Duodenal mucosa (tissue), 2 donors: ENCODE data around the gene CAB39.

Experiments used
- H3K27ac ChIP-seq: one replicate; pipeline ENCODE4 v1.7.0; 2013; ENCODE audit warnings: low read depth, low read length
- H3K27me3 ChIP-seq, 2 donors: one replicate each; pipeline ENCODE4 v1.7.0; 2013; ENCODE audit warnings: low read length in 2 of 2, control low read depth in 1 of 2; ENCODE audit not compliant: insufficient read depth in 2 of 2, control insufficient read depth in 1 of 2
- H3K36me3 ChIP-seq, 2 donors: one replicate each; pipeline ENCODE4 v1.7.0; 2013; ENCODE audit warnings: low read length in 2 of 2, control low read depth in 1 of 2; ENCODE audit not compliant: insufficient read depth in 2 of 2, control insufficient read depth in 1 of 2
- H3K4me1 ChIP-seq, 2 donors: one replicate each; pipeline ENCODE4 v1.7.0; 2013; ENCODE audit warnings: low read length in 2 of 2, control low read depth in 1 of 2; ENCODE audit not compliant: insufficient read depth in 2 of 2, control insufficient read depth in 1 of 2
- H3K4me3 ChIP-seq, 2 donors: one replicate each; pipeline ENCODE4 v1.7.0; 2013; ENCODE audit warnings: low read length in 2 of 2, low read depth in 1 of 2
- H3K9ac ChIP-seq, 2 donors: one replicate each; pipeline ENCODE4 v1.7.0; 2013; ENCODE audit warnings: low read length in 2 of 2, low read depth in 1 of 2
- H3K9me3 ChIP-seq, 2 donors: one replicate each; pipeline ENCODE4 v1.7.0; 2013; ENCODE audit warnings: low read length in 2 of 2, control low read depth in 1 of 2; ENCODE audit not compliant: control insufficient read depth in 1 of 2

The CAB39 gene

DNA sequence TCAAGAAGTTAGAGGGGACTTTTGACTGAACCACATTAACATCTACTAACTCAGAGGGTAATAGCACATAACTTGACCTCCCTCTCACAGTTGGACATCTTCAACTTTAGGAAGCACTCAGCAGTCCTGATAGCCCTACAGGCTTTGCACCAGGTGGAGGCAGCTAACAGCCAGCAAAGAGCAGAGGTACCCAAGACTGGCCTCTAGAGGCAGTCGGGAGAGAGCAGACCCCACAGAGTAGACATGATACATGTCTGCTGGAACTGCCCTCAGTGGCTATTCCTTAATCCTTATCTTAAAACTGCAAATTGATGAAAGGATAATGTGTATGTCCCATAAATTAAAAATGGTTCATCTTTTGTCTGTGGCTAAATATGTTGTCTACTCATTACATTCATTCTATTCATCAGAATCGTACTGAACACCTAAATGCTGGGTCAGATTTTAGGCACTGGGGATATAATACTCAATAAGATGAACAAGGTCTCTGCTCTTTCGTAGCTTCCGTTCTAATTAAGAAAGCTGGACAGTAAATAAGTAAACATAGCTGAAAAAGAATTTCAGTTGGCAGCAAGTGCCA is 49.8 kb downstream of the CAB39 start:
- Histone ChIP-seq H3K4me3 (no peak overlapping the region), H3K9me3 (no peaks in the 10 kb centered on the region), H3K9ac (no peak overlapping the region), H3K27me3 (no peaks in the 10 kb centered on the region), H3K27ac (no peak overlapping the region), H3K4me1 (peaks cover 12 to 20% of the 10 kb centered on the region in 2 donors), H3K36me3 (peaks cover 5 to 44% of the 10 kb centered on the region in 2 donors)

DNA sequence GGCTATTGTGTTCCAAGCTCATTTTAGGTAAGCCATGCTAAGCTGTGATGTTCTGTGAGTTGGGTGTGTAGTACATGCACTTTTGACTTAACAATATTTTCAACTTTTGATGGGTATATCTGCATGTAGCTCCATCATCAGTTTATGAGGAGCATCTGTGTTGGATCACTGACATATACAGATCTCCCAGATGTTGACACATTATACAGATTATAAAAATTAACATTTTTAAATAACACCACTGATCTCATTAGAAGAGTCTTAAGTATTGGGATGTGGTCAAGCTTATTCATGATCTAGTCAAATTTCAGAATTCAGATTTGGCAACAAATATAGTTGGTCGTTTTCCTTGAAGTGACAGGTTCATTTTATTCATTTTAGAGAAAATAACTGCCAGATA is 51.7 kb downstream of the CAB39 start:
- Histone ChIP-seq H3K4me3 (no peak overlapping the region), H3K36me3 (peaks cover 8 to 48% of the 10 kb centered on the region in 2 donors), H3K9ac (no peak overlapping the region), H3K27ac (no peak overlapping the region), H3K4me1 (peaks cover 2 to 3% of the 10 kb centered on the region in 2 donors), H3K9me3 (no peaks in the 10 kb centered on the region), H3K27me3 (no peaks in the 10 kb centered on the region)

DNA sequence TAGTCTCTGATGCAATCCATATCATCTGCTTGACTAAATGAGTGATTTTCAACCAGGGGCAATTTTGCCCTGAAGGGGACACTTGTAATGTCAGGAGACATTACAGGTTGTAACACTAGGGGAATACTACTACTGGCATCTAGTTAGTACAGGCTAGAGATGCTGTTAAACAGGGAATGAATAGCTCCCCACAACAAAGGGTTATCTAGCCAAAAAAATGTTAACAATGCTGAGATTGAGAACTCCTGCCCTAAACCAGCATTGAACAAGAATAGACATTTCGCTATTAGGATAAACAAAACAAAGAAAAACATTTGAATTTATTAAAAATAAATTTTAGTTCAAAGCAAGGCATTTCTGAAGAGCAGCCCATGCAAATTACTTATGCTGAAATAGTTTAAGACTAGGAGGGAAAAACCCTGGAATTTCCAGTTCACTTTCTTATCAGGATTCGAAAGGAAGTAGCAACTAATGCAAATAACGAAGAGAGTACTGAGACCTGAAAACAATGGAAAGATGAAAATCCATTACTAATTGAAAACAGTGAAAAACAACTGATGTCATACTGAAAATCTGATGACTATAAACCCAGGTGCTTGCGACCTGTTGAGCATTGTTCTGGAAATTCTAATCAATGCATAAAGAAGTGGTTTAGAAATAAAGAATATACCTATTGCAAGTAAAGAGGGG is 53.1 kb downstream of the CAB39 start:
- Histone ChIP-seq H3K27ac (no peak overlapping the region), H3K4me3 (no peak overlapping the region), H3K9ac (no peak overlapping the region), H3K36me3 (peaks cover 8 to 38% of the 10 kb centered on the region in 2 donors), H3K9me3 (no peaks in the 10 kb centered on the region), H3K27me3 (no peaks in the 10 kb centered on the region), H3K4me1 (no peaks in the 10 kb centered on the region)

GRCh38 chr2:230767862-230768388 is 55.3 kb downstream of the CAB39 start:
- Histone ChIP-seq H3K27me3 (no peaks in the 10 kb centered on the region), H3K4me3 (no peak overlapping the region)

DNA sequence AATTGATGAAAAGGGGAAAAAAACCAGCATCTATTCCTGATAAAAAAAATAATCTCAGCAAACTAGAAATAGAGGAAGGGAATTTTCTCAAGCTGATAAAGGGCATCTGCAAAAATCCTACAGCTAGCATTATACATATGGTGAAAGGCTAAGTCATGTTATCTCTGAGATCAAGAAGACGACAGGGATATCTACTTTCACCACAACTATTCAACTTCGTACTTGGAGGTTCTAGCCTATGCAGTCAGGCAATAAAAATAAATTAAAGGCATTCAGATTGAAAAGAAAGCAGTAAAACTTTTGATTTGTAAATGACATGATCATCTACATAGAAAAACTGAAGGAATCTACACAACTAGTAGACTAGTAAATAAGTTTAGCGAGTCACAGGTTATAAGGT is 58.2 kb downstream of the CAB39 start:
- Histone ChIP-seq H3K9me3 (no peaks in the 10 kb centered on the region), H3K27ac (no peak overlapping the region), H3K4me1 (peaks cover 0 to 3% of the 10 kb centered on the region in 2 donors), H3K4me3 (no peak overlapping the region), H3K27me3 (no peaks in the 10 kb centered on the region), H3K36me3 (peaks cover 3 to 17% of the 10 kb centered on the region in 2 donors), H3K9ac (no peak overlapping the region)

More at GRCh38 chr2:230767862-230768388, 55.3 kb downstream of the CAB39 start:
- Histone ChIP-seq H3K27ac (no peak overlapping the region), H3K9ac (no peak overlapping the region), H3K9me3 (no peaks in the 10 kb centered on the region), H3K4me1 (no peaks in the 10 kb centered on the region), H3K36me3 (peaks cover 8 to 20% of the 10 kb centered on the region in 2 donors)

- H3K9ac ChIP-seq, result no peak overlapping the region
- peaks cover 3 to 13% of the 10 kb centered on the region in 2 donors for H3K36me3 ChIP-seq
- H3K27ac ChIP-seq, result no peak overlapping the region
- peaks cover 0 to 3% of the 10 kb centered on the region in 2 donors for H3K4me1 ChIP-seq
- H3K9me3 ChIP-seq, result no peaks in the 10 kb centered on the region
- no peaks in the 10 kb centered on the region for H3K27me3 ChIP-seq
- no peak overlapping the region for H3K4me3 ChIP-seq
Measured at GRCh38 chr2:230772156-230772555, 59.5 kb downstream of the CAB39 start.

GRCh38 chr2:230773039-230773773 is 60.6 kb downstream of the CAB39 start:
- Histone ChIP-seq H3K9me3 (no peaks in the 10 kb centered on the region), H3K27ac (no peak overlapping the region), H3K9ac (no peak overlapping the region), H3K4me3 (no peak overlapping the region), H3K4me1 (peaks cover 0 to 3% of the 10 kb centered on the region in 2 donors), H3K36me3 (peaks cover 0 to 11% of the 10 kb centered on the region in 2 donors), H3K27me3 (no peaks in the 10 kb centered on the region)

GRCh38 chr2:230774348-230774951 is 61.8 kb downstream of the CAB39 start:
- H3K9me3 ChIP-seq, result no peaks in the 10 kb centered on the region
- H3K9ac ChIP-seq, result no peak overlapping the region
- H3K4me3 ChIP-seq, result no peak overlapping the region
- H3K27me3 ChIP-seq, result no peaks in the 10 kb centered on the region
- H3K36me3 ChIP-seq, result peaks cover 0 to 15% of the 10 kb centered on the region in 2 donors
- peaks cover 0 to 6% of the 10 kb centered on the region in 2 donors for H3K4me1 ChIP-seq
- no peak overlapping the region for H3K27ac ChIP-seq

DNA sequence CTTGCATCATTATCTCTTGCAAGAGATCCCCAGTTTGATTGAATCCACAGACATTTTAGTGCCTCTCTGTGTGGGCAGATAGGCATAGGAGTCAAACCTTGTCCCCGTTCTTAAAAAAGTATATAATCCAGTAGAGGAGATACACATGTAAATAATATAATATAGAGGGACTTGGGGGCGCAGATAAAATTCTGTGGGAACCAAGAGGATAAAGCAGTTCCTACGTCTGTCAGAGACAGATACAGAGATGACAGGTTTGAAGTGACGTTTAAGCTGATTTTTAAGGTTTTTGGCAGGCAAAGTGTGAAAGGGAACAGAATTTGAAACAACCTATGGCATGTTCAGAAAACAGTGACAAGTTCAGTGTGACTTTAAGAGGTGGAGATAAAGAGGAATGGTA is 63.1 kb downstream of the CAB39 start:
- no peaks in the 10 kb centered on the region for H3K27me3 ChIP-seq
- no peak overlapping the region for H3K9ac ChIP-seq
- H3K9me3 ChIP-seq, result no peaks in the 10 kb centered on the region
- peaks cover 0 to 15% of the 10 kb centered on the region in 2 donors for H3K36me3 ChIP-seq
- peaks cover 0 to 6% of the 10 kb centered on the region in 2 donors for H3K4me1 ChIP-seq
- H3K27ac ChIP-seq, result no peak overlapping the region
- no peak overlapping the region for H3K4me3 ChIP-seq
